ENCODE measurements around the gene CCL5.

CCL5 gene

GRCh38 chr17:35879773-35880654, at the start of gene CCL5:
Gene CCL5 (minus strand): TSS chr17:35880360.
- DNase-seq: no peak

- DNase-seq: no peak
Observed at GRCh38 chr17:35927714-35928113, 47.6 kb upstream of the CCL5 start.

- DNase-seq: no peak
Observed at GRCh38 chr17:35923609-35924114, 43.5 kb upstream of the CCL5 start.

- no peak for DNase-seq
Observed at GRCh38 chr17:35920229-35920628, 40.1 kb upstream of the CCL5 start.

GRCh38 chr17:35918665-35919064, 38.5 kb upstream of the CCL5 start:
- DNase-seq: no peak

GRCh38 chr17:35917519-35918213, 37.5 kb upstream of the CCL5 start:
- DNase-seq: no peak

GRCh38 chr17:35915153-35915964, 35.2 kb upstream of the CCL5 start:
- DNase-seq: no peak

GRCh38 chr17:35914354-35914753, 34.2 kb upstream of the CCL5 start:
- DNase-seq: no peak

- no peak for DNase-seq
Observed at GRCh38 chr17:35913609-35914008, 33.4 kb upstream of the CCL5 start.

GRCh38 chr17:35912942-35913341, 32.8 kb upstream of the CCL5 start:
- DNase-seq: no peak

GRCh38 chr17:35912339-35912912, 32.3 kb upstream of the CCL5 start:
- DNase-seq: no peak

GRCh38 chr17:35909408-35909807, 29.2 kb upstream of the CCL5 start:
- no peak for DNase-seq

- no peak for DNase-seq
Observed at GRCh38 chr17:35907691-35908090, 27.5 kb upstream of the CCL5 start.

GRCh38 chr17:35906926-35907637, 26.9 kb upstream of the CCL5 start:
- no peak for DNase-seq

GRCh38 chr17:35906191-35906925, 26.2 kb upstream of the CCL5 start:
- DNase-seq: no peak

- no peak for DNase-seq
Observed at GRCh38 chr17:35903451-35903850, 23.3 kb upstream of the CCL5 start.

- DNase-seq: no peak
Observed at GRCh38 chr17:35901631-35902175, 21.5 kb upstream of the CCL5 start.

- no peak for DNase-seq
Observed at GRCh38 chr17:35900708-35901480, 20.7 kb upstream of the CCL5 start.

- DNase-seq: no peak
Observed at GRCh38 chr17:35900280-35900679, 20.1 kb upstream of the CCL5 start.

Measured in NCI-H146 (cell line).